ENCODE results near the gene FAF1.
"Not testable (repeated sequence)": the region's sequence is repeated elsewhere in the genome, so short reads cannot be mapped to it uniquely, and the experiment has no call there.

The FAF1 gene

DNA sequence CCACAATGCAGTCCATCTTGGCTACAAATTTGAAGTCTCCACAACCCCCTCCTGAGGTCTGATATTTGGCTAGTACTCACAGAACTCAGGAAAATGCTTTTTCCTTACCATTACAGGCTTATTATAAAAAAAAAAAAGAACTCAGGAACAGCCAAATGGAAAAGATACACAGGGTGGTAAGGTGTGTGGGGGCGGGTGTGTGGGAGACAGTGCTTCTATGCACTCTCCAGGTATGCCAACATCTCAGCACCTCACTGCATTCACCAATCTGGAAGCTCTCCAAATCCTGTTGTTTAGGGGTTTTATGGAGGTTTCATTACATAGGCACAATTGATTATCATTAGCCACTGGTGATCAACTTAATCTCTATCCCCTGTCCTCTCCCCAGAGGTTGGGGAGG lies 126.9 kb downstream of the FAF1 start:
- DNase-seq, result no peak

DNA sequence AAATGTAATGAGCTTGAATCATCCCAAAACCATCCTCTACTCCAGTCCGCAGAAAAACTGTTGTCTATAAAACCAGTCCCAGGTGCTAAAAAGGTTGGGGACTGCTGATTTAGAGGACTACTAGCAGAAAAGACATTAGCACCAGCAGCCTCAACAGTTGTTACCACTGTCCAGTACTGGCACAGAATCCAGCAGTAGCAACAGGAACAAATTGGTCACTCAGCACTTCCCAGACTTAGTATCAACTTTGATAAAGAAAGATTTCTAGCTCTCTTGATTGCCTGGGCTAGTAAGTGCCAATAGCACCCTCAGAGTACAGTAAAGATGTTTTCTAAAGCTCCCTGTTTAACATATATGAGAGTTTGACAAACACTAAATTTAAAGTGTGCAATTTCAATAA lies 127.9 kb downstream of the FAF1 start:
- no peak for DNase-seq

GRCh38 chr1:50831300-50832061 lies 128.6 kb downstream of the FAF1 start:
- DNase-seq, result no peak

GRCh38 chr1:50830621-50831020 lies 129.4 kb downstream of the FAF1 start:
- DNase-seq, result no peak

GRCh38 chr1:50829014-50829958 lies 130.8 kb downstream of the FAF1 start:
- no peak for DNase-seq

- DNase-seq, result no peak
Observed at GRCh38 chr1:50827546-50827945, 132.5 kb downstream of the FAF1 start.

DNA sequence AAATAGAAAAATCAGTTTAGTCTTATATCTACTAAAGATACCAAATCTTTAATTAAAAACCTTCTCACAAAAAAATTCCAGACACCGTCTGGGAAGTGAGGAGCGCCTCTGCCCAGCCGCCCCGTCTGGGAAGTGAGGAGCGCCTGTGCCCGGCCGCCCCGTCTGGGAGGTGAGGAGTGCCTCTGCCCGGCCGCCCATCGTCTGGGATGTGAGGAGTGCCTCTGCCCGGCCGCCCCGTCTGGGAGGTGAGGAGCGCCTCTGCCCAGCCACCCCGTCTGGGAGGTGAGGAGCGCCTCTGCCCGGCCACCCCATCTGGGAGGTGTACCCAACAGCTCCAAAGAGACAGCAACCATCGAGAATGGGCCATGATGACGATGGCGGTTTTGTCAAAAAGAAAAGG lies 133.3 kb downstream of the FAF1 start:
- not testable (repeated sequence) for DNase-seq

GRCh38 chr1:50822035-50822776 lies 137.9 kb downstream of the FAF1 start:
- no peak for DNase-seq

GRCh38 chr1:50820545-50820944 lies 139.5 kb downstream of the FAF1 start:
- DNase-seq, result no peak

DNA sequence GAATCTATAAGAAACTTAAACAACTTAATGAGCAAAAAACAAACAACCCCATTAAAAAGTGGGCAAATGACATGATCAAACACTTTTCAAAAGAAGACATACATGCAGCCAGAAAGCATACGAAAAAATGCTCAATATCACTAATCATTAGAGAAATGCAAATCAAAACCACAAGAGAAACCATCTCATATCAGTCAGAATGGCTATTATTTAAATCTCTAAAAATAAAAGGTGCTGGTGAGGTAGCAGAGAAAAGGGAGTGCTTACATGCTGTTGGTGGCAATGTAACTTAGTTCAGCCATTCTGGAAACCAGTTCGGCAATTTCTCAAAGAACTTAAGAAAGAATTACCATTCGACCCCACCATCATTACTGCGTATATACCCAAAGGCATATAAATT lies 147.7 kb downstream of the FAF1 start:
- DNase-seq, result no peak

- no peak for DNase-seq
Observed at GRCh38 chr1:50808296-50808695, 151.8 kb downstream of the FAF1 start.

DNA sequence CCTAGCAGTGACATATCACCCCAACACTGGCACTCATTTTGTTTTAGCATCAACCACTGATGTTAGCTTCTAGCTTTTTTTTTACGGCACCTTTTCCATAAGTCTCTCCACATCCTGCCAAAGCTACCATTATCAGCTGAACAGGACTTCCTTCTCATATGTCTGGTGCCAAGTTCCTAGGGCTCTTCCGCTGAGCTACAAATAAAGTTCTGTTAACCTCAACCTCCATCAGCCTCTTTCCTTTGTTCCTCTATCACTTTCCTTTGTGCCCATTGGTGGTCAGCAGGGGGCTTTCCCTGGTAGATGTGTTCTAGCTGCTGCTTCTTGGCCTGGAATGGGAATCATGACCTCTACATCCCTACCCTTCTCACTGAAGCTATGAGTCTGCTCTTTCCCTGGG lies 163.8 kb downstream of the FAF1 start:
- DNase-seq, result no peak

GRCh38 chr1:50793521-50793920 lies 166.5 kb downstream of the FAF1 start:
- no peak for DNase-seq

DNA sequence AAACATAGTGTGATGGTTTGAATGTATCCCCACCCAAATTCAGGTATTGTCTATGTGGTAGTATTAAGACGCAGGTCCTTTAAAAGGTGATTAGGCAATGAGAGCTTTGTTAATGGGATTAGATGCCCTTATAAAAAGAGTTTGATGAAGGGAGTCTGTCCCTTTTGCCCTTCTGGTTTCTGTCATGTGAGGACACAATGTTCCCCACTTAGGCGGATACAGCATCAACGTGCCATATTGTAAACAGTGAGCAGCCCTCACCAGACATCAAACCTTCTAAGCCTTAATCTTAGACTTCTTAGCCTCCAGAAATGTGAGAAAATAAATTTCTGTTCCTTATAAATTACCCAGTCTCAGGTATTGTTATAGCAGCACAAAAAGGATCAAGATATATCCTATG lies 172.8 kb downstream of the FAF1 start:
- no peak for DNase-seq

DNA sequence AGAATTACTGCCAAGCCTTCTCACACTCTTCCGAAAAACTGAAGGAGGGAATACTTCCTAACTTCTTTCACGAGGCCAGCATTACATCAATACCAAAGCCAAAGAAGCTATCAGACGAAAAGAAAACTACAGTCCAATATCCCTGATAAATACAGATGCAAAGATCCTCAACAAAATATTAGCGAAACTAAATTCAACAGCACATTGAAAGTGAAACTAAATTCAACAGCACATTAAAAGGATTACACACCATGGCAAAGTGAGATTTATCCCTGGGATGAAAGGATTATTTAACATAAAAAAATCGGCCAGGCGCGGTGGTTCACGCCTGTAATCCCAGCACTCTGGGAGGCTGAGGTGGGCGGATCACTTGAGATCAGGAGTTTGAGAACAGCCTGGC lies 176.8 kb downstream of the FAF1 start:
- no peak for DNase-seq

- no peak for DNase-seq
Observed at GRCh38 chr1:50780797-50781196, 179.3 kb downstream of the FAF1 start.

DNA sequence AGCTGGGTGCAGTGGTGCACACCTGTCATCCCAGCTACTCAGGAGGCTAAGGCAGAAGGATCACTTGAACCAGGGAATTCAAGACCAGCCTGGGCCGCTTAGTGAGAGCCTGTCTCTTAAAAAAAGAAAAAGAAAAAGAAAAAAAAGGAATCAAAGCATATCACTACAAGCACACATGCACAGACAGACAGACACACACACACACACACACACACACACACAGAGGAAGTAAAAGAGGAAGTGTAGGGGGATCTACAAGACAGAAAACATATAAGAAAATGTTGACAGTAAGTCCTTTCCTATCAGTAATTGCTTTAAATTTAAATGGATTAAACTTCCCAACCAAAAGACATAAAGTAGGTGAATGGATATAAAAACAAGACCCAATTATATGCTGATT lies 180.3 kb downstream of the FAF1 start:
- DNase-seq, result no peak

DNA sequence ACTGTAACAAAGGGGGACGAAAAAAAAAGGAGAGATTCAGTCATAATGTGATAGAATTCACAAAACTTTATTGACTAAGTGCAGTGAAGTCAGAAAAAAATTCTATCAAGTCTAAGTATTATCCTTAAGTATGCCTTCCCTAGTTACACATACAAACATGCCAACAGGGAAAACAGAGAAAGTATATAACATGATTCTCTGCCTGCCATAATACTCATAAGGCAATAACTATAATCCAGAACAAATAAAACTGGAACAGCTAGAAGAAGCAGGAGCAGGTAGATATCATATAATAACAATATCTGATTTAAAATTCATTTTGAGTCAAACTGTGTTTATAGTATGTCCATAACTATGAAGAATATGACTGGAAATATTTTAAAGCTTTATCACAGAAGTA lies 184.3 kb downstream of the FAF1 start:
- DNase-seq, result no peak

DNA sequence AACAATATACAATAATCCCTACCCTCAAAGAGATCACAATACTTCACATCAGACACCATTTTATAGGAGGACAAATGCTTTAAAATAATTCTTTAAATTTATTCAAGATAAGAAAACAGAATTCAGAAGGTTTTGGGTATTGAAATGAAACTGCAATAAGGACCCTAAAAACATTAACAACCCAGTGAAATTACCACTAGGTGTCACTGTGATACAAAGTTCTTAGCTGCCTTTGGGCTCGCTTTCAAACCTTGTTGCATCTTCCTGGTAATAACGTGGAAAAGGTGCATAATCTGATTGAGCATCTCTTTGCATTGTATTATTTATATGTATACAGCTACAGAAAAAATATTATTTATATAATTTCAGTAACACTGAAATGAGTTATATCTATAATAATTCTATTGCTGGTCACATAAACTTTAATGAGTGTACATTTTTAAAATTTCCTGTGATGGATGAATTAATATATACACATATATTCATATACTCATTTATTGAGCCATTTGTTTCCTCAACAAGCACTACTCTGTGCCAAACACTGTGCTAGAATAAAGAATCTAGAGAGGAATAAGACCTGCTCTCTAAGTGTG lies 185.2 kb downstream of the FAF1 start:
- peak; percentile 2 for DNase-seq

GRCh38 chr1:50766688-50767087 lies 193.4 kb downstream of the FAF1 start:
- no peak for DNase-seq

DNA sequence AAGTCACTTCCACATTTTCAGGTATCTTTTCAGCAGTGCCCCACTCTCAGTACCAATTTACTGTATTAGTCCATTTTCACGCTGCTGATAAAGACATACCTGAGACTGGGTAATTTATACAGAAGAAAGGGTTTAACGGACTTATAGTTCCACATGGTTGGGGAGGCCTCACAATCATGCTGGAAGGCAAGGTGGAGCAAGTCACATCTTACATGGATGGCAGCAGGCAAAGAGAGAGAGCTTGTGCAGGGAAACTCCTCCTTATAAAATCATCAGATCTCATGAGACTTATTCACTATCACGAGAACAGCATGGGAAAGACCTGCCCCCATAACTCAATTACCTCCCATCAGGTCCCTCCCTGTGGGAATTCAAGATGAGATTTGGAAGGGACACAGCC lies 203.5 kb downstream of the FAF1 start:
- not testable (repeated sequence) for DNase-seq

- not testable (repeated sequence) for DNase-seq
Observed at GRCh38 chr1:50754764-50755163, 205.3 kb downstream of the FAF1 start.
